GM18873 (cell line): ENCODE results near the gene AKAP12.
"Not testable (repeated sequence)": the region's sequence is repeated elsewhere in the genome, so short reads cannot be mapped to it uniquely, and the experiment has no call there.

ENCODE experiments used
- ATAC-seq: cut with Tn5 transposase; IDR thresholded peaks from one replicate; pipeline ENCODE4 v1.9.1; 2021; ENCODE audit warnings: mild to moderate bottlenecking, moderate library complexity, moderate number of reproducible peaks; ENCODE audit not compliant: unreplicated experiment, low FRiP score

AKAP12 gene

GRCh38 chr6:151306269-151306783, 66.6 kb downstream of the AKAP12 start:
- no peak for ATAC-seq

DNA sequence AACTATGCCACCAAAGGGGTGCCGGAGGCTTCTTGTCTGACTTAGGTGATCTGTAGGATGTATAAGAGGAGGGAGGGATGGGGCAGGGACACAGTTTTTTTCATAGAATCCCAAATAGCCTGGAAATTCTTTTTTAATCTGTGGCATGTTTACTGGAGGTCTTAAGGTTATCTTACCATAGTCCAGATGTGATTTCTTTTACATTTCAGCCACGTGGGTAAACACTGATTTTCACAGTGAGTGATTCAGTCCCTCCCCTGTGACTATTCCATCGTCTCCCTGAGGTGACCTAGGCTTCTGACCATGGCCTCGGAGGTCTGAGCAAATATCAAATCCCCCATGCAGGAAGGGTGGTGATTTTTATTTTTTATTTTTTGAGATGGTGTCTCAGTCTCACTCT, 67.7 kb downstream of the AKAP12 start:
- ATAC-seq = no peak

DNA sequence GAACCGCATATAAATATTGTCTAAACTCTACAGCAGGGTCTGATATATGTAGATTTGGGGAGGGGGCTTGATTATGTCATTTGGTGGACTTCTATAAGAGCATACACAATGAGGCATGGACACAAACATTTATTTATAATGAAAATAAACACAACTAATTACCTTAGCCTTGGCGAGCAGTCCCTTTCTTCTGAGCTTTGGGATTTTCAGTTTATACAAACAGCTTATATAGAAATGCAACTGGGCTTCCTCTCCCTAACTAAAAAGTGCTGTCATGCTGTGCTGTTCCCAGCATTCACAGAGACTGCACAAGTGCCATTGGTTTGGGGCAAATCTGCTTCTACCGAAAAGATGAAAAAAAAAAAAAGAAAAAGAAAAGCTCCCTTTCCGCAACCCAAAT, 69.9 kb downstream of the AKAP12 start:
- ATAC-seq = no peak

DNA sequence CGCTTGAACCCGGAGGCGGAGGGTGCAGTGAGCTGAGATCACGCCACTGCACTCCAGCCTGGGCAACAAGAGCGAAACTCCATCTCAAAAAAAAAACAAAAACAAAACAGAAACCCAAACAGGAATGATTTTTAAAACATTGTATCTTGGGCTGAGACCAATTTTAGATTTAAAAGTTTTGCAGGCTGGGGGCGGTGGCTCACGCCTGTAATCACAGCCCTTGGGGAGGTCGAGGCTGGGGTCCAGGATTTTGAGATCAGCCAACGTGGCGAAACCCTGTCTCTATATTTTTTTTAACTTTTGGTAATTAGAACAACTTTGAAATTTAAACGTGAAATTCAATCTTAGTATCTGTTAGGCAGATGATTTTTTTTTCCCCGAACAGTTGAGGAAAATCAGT, 70.5 kb downstream of the AKAP12 start:
- no peak for ATAC-seq

DNA sequence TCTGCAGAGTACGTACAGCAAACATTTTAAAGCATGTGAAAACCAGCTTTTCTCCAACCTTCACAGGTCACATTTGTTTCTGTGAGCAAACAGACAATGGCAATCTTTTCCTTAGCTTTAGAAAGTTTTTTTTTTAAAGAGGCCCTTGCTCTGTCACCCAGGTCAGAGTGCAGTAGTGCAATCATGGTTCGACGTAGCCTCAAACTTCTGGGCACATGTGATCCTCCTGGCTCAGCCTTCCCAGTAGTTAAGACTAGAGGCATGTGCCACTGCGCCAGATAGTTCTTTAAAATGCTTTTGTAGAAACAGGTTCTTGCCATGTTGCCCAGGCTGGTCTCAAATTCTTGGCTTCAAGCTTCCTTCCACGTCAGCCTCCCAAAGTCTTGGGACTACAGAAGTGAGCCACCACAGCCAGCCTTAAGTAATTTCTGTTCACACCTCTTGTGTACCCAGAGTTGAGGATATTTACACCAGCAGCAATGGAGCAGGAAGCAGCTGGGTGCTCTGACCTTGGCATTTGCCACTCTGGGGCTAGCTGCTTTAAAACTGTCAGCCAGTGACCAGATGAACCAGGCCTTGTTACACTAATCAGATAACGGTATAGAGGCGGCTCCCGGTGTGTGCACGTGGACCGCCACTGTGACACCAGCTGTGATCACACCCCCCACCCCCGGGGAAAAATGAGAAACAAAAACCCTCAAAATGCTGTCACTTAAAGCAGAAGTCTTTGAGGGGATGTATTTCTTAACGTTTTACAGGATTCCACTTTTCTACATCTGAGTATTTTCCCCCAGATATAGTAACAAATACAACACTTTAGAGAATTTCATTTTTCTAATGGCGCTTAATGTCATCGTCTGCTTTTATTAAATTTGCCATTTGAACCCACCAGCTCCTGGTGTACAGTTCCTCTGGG, 71.3 kb downstream of the AKAP12 start:
- no peak for ATAC-seq

DNA sequence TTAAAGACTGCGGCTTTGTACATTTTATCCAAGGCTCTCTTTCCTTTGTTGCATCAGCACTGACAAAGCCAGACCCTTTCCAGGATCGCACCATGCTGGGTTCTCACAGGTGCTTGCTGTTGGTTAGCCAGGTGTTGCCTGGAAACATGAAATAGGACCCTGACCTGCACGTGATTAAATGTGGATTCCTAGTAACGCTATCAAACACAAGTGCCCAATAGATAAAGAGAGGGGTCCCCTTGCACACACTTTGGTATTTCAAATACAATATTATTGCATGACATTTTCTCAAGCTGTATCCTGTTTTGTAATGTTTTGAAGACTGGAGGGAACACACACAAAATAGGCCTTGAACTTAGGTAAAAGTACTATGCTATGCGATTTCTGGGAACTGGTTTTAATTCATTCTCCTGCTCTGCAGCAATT, 73.3 kb downstream of the AKAP12 start:
- no peak for ATAC-seq

GRCh38 chr6:151315661-151316060, 75.9 kb downstream of the AKAP12 start:
- ATAC-seq = not testable (repeated sequence)

GRCh38 chr6:151317103-151317994, 77.6 kb downstream of the AKAP12 start:
- no peak for ATAC-seq

GRCh38 chr6:151317995-151318365, 78.2 kb downstream of the AKAP12 start:
- no peak for ATAC-seq

GRCh38 chr6:151320140-151320539, 80.4 kb downstream of the AKAP12 start:
- no peak for ATAC-seq

- no peak for ATAC-seq
Measured at GRCh38 chr6:151321438-151321837, 81.7 kb downstream of the AKAP12 start.

DNA sequence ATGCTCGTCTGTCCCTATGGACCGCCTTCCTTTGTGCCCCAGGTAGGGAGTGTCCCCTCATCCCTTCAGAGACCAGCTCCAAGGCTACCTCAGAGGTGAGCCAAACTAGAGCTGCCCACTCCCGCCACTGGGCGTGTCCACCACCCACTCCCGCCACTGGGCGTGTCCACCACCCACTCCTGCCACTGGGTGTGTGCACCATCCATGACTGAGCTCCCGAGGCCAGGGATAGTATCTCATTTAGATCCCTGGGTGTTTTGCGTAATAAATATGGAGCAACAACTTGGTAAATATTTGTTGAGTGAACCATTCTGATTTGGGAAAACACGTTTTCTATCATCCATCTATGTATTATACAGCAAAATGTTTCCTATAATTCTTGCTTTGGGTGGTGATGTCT, 82.8 kb downstream of the AKAP12 start:
- no peak for ATAC-seq

DNA sequence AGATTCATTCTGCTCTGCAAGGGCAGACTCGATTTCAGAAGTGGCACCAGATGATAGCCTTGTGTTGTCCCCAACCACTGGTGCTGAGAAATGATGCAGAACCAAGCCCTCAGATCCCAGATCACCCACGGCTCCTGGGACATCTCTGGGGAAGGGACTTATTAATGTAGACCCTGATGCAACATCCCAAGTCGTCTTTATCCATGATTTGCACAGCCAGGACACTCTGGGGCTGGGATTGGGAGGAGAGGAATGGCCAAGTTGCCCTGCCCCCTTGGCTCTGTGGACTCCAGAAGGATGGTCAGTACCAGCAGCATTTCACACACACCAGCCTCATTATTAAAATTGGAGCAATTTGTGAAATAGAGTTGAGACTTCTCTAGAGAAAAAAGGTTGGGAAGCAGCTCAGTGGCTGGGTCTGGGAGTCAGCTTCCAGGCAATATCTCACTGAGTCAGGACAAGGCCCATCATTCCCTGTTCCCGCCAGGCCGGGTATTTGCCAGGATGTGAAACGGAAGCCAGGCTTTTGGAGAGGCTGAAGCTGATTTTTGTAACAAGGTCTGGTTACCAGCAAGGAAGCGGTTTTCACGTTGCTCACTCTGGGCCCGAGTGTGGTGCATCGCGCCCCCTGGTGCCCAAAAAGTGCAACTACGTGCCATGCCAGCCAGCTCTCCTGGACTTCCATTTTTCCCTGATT, 84.2 kb downstream of the AKAP12 start:
- ATAC-seq = no peak

- ATAC-seq = no peak
Measured at GRCh38 chr6:151324488-151324825, 84.7 kb downstream of the AKAP12 start.

- ATAC-seq = no peak
Measured at GRCh38 chr6:151325075-151326050, 85.6 kb downstream of the AKAP12 start.

- no peak for ATAC-seq
Measured at GRCh38 chr6:151326116-151326825, 86.5 kb downstream of the AKAP12 start.

DNA sequence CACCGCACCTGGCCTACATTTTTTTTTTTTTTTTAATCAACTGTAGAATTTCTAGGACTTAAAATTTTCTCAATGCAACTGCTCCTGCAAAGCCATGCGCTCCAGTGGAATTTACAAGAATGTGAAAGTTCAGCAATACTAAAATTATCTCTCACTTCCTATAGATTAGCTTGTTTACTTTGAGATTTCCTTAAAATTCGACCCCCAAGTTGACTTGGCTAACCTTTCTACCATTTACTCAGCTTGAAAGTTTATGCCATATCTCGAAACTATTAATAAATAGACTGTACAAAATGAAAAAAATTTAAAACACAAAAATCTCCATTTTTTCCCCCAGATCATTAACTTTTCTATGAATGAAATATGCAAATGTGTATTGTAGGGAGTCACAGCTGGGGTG, 87.3 kb downstream of the AKAP12 start:
- no peak for ATAC-seq

DNA sequence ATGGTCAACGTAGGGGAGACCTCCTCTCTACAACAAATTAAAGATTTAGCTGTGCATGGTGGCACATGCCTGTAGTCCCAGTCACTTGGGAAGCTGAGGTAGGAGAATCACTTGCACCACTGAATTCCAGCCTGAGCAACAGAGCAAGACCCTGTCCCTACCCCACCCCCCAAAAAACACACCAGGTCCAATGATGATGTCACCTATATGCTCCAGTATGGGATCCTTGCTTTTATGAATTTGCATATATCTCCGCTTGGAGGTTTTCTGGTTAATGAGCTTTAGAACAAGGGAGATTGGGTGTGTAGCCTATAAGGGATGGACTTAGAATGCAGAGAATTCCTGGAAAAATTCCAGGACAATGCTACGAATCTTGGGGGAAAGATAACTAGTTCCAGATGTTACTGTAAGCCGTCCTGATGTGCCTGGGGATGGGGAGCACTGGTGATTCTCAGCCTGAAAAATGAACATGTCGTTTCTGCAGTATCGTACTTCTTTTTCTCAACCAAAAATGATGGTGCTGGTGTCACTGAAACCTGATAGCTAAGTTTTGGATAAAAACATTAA, 90.4 kb downstream of the AKAP12 start:
- no peak for ATAC-seq

- ATAC-seq = no peak
Measured at GRCh38 chr6:151335930-151336329, 96.2 kb downstream of the AKAP12 start.
